GM12872 (cell line): Measurements from ENCODE around the gene SERHL2.

Experiments used
- TF ChIP-seq, protein P1 (sequence below): IDR thresholded peaks from 3 replicates; pipeline ENCODE4 v1.5.1; 2011; ENCODE audit warnings: low read depth, mild to moderate bottlenecking, low read length, moderate library complexity; ENCODE audit not compliant: insufficient read depth

Gene SERHL2

DNA sequence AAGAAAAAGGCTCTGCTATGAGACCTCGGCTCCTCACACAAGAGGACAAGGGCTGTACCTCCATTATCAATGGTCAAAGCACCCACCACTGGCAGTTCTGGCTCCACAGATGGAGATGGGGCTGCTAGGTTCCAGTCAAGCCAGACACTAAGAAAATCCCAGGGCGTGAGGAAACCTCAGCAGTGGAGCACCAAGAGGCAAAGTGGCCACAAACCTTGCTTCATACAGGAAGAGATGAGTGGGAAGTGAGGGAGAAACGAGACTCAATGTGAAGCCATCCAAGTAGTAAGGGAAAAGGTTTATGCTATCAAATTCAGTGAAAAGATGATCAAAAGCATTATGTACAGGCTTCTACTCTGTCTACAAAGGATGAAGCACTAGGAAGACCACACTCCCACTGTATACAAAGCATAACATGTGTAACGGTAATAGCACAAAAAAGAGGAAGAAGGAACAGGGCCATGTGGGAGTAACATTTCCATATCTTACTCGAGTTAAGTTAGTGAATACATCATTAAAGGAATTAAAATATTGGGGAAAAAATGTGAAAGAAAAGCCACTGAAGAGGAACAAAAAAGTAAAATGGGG, 33.9 kb downstream of the SERHL2 start:
- TF ChIP-seq, protein P1, sequence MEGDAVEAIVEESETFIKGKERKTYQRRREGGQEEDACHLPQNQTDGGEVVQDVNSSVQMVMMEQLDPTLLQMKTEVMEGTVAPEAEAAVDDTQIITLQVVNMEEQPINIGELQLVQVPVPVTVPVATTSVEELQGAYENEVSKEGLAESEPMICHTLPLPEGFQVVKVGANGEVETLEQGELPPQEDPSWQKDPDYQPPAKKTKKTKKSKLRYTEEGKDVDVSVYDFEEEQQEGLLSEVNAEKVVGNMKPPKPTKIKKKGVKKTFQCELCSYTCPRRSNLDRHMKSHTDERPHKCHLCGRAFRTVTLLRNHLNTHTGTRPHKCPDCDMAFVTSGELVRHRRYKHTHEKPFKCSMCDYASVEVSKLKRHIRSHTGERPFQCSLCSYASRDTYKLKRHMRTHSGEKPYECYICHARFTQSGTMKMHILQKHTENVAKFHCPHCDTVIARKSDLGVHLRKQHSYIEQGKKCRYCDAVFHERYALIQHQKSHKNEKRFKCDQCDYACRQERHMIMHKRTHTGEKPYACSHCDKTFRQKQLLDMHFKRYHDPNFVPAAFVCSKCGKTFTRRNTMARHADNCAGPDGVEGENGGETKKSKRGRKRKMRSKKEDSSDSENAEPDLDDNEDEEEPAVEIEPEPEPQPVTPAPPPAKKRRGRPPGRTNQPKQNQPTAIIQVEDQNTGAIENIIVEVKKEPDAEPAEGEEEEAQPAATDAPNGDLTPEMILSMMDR = no peak

DNA sequence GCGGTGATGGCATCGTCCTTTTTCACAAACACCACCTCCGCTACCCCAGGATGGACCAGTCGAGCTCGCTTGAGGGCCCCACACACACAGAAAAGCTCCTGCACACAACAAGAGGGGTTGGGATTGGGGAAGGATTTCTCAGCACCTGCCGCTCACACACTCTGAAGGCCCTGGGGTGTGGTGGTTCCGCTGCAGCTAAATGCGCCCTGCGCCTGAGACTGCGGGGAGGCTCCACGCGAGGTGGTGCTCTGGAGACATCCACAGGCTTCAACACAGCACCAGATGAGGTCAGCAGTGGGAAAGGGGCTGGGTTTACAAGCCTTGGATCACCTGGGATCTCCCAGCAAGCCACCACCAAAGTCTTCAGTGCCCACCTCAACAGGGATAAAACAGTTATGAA, 38.2 kb downstream of the SERHL2 start:
- TF ChIP-seq, protein P1 = no peak

DNA sequence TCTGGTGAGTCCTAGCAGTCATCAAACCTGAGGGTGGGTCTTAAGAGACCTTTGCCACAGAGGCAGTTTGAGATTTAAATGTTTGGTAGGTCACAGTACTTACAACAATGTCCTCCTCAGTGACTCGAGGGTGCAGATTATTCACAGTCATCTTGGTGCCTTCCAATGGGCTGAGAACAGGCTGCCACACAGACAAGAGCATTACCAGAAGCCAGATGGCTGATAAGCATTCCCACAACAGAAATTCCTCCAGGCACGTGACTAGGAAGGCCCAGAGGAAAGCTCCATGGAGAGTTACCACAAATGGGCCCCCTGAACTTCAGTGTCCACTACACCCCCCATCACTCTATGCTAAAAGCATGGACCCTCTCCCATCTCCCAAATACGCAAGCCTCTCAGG, 41.7 kb downstream of the SERHL2 start:
- TF ChIP-seq, protein P1 = no peak

- TF ChIP-seq, protein P1 = no peak
Observed at GRCh38 chr22:42596336-42596735, 42.6 kb downstream of the SERHL2 start.

DNA sequence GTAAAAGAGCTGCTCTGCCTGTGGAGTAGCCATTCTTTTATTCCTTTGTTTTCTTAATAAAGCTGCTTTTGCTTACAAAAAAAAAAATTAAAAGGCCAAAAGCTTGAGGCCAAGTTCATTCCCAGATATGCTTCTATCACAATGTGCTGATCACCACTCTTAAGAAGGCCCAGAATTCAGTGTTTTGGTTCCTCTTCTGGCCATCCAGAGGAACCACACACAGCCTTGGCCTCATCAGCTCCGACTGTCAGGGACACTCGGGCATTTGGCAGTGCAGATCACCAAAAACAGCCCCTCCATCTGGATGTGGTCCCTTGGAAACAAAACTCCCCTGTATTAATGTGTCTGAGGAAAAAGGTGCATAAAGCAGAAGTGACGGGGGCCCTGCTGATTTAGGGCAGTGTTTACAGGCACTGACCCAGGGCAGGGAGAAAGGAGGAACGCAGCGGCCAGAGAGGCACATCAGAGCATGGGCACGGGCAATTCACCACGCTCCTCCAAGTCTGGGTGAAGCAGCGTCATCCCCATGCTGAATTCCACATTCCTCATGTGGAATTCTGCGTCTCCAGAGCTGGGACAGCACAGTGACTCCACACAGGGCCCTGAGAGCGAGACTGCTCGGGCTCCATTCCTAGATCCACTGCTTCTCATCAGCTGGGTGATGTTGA, 43.2 kb downstream of the SERHL2 start:
- TF ChIP-seq, protein P1 = no peak

DNA sequence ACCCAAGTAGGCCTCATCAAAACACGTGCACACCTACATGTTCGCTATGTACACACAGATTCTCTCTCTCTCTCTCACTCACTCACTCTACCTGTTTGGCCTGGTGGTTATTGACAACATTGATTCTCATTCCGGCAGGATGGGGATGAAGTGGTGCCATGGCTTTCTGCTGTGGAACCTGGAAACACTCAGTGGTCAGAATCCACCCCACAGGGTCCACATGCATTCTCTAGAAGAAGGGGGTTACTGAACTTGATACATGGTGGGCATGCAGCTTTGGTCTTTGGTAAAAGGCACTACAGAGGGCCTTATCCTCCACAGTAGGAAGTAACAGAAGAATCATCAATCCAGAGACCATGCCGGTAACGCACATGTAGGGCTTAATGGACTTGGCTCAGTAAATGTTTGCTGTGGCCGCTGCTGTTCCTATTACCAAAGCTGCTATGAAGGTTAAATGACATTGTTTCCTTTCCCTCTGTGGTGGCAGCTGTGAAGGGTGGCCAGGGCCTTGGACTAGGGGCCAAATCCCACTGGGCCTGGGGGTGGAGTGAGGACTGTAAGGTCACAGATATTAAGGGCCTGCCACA, 48.2 kb downstream of the SERHL2 start:
- TF ChIP-seq, protein P1 = no peak

- TF ChIP-seq, protein P1 = no peak
Observed at GRCh38 chr22:42602470-42602869, 48.7 kb downstream of the SERHL2 start.
